ENCODE results near the gene KRTAP10-8. TPM values are rescaled to one million over a fixed set of nuclear protein-coding genes. Genes with fewer than 3 reads are reported as not detected.

Gene KRTAP10-8
- total and polyA plus RNA-seq, 2 experiments from 2014 or later = not detected

DNA sequence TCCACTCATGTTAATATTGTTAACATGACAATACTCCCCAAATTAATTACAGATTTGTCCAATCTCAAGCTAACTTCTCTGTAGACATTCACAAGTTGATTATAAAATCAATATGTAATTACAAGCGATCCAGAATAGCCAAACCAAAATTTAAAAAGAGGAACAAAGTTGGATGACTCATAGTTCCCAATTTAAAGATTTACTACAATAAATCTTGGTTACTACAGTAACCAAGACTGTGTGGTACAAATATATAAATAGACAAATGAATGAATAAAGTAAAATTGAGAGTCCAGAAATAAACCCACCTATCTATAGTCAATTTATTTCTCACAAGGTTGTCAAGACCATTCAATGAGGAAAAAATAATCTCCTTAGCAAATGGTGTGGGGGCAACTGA lies 45.5 kb upstream of the KRTAP10-8 start:
- H3K4me3 Mint-ChIP-seq = no peak overlapping the region
- Histone ChIP-seq H3F3A (replicated peaks; ENCODE audit: low read depth) (no peaks in the 10 kb centered on the region), H2AFZ (no peak overlapping the region), H3K27me3 (ENCODE audit: insufficient read depth) (no peaks in the 10 kb centered on the region), H3K4me1 (ENCODE audit: insufficient read depth) (no peaks in the 10 kb centered on the region), H4K20me1 (replicated peaks; ENCODE audit: insufficient read depth) (no peaks in the 10 kb centered on the region), H3K9me2 (ENCODE audit: insufficient read depth) (no peaks in the 10 kb centered on the region), H3K4me2 (no peak overlapping the region), H3K4me3 (no peak overlapping the region), H3K27ac (ENCODE audit: low read depth) (no peak overlapping the region), H3K36me3 (ENCODE audit: insufficient read depth) (no peaks in the 10 kb centered on the region), H3K79me2 (replicated peaks; ENCODE audit: insufficient read depth) (no peaks in the 10 kb centered on the region)
- no peaks in the 10 kb centered on the region for H3K4me1 Mint-ChIP-seq
- H3K27me3 Mint-ChIP-seq (ENCODE audit: insufficient read depth, low read depth, poor library complexity) = peaks cover 8% of the 10 kb centered on the region
- TF ChIP-seq ZNF331 (CRISPR knock-in tag; IDR thresholded peaks at IDR 0.05; ENCODE audit: low read depth) (no peak), ZNF114 (CRISPR knock-in tag; IDR thresholded peaks at IDR 0.05) (no peak), ZNF462 (CRISPR knock-in tag; IDR thresholded peaks at IDR 0.05) (no peak), CREB1 (CRISPR knock-in tag; IDR thresholded peaks at IDR 0.05; ENCODE audit: low read depth) (no peak), STAT1 (IDR thresholded peaks at IDR 0.05; ENCODE audit: unreplicated experiment) (no peak), JUNB (IDR thresholded peaks at IDR 0.05; ENCODE audit: unreplicated experiment) (no peak), EZH2phosphoT487 (IDR thresholded peaks at IDR 0.05; ENCODE audit: unreplicated experiment) (no peak), NANOG (IDR thresholded peaks at IDR 0.05; ENCODE audit: borderline replicate concordance) (no peak), ETS1 (IDR thresholded peaks at IDR 0.05) (no peak), POLR2AphosphoS5 (IDR thresholded peaks at IDR 0.05; ENCODE audit: low read depth) (no peak)
- ATAC-seq (no peak), DNase-seq (ENCODE audit: low spot score) (no peak)
- no peak overlapping the region for H3K27ac Mint-ChIP-seq
- peaks cover 15% of the 10 kb centered on the region for H3K9me3 Mint-ChIP-seq
- H3K36me3 Mint-ChIP-seq (ENCODE audit: low read depth) = peaks cover 1% of the 10 kb centered on the region; the same call in 2 of the 3 replicates
